ENCODE results near the gene CFAP73.

Gene CFAP73

GRCh38 chr12:113142886-113143332 lies 6.6 kb upstream of the CFAP73 start:
- no peak for DNase-seq

GRCh38 chr12:113143959-113144358 lies 5.6 kb upstream of the CFAP73 start:
- no peak for DNase-seq

GRCh38 chr12:113144806-113145205 lies 4.7 kb upstream of the CFAP73 start:
- DNase-seq = no peak

GRCh38 chr12:113145720-113146551 lies 3.6 kb upstream of the CFAP73 start:
- no peak for DNase-seq

- DNase-seq = no peak
Observed at GRCh38 chr12:113146999-113147398, 2.5 kb upstream of the CFAP73 start.

- no peak for DNase-seq
Observed at GRCh38 chr12:113151655-113152054, 2.1 kb downstream of the CFAP73 start.

- no peak for DNase-seq
Observed at GRCh38 chr12:113152196-113152834, 2.8 kb downstream of the CFAP73 start.

GRCh38 chr12:113152835-113153814 lies 3.6 kb downstream of the CFAP73 start:
- peak; percentile 86 for DNase-seq

GRCh38 chr12:113154351-113154973 lies 4.9 kb downstream of the CFAP73 start:
- peak; percentile 31 for DNase-seq

GRCh38 chr12:113155060-113155459 lies 5.5 kb downstream of the CFAP73 start:
- DNase-seq = no peak

GRCh38 chr12:113155646-113156045 lies 6.1 kb downstream of the CFAP73 start:
- DNase-seq = peak; percentile 40

- no peak for DNase-seq
Observed at GRCh38 chr12:113157218-113157859, 7.8 kb downstream of the CFAP73 start.

GRCh38 chr12:113158439-113159203 lies 9.1 kb downstream of the CFAP73 start:
- DNase-seq = no peak

GRCh38 chr12:113159937-113160336 lies 10.4 kb downstream of the CFAP73 start:
- DNase-seq = no peak

- DNase-seq = peak; percentile 54
Observed at GRCh38 chr12:113161415-113162016, 12.0 kb downstream of the CFAP73 start.

GRCh38 chr12:113162102-113163029 lies 12.8 kb downstream of the CFAP73 start:
- no peak for DNase-seq

GRCh38 chr12:113163030-113163360 lies 13.5 kb downstream of the CFAP73 start:
- DNase-seq = no peak

- no peak for DNase-seq
Observed at GRCh38 chr12:113164014-113164413, 14.5 kb downstream of the CFAP73 start.

- no peak for DNase-seq
Observed at GRCh38 chr12:113165521-113166450, 16.3 kb downstream of the CFAP73 start.

Measured in hematopoietic multipotent progenitor cell treated with erythropoietin and hydrocortisone succinate and interleukin-3 and kit ligand, for 6 days (in vitro differentiated cells).